HepG2 (cell line): ENCODE results near the gene FRRS1. TPM values are rescaled to one million over a fixed set of nuclear protein-coding genes. Genes with fewer than 3 reads are reported as not detected.

Experiments used
- ATAC-seq: fragments of 200-7000 bp; cut with Tn5 transposase; 3 replicates; pipeline ENCODE4 v1.9.1; 2020; ENCODE audit warnings: mild to moderate bottlenecking, moderate library complexity
- Bru-seq: library from RNA; stranded (reverse); fragments of 400-500 nt; gene quantifications from one replicate; lab custom pipeline; 2021; lab: Mats Ljungman, UMichigan
- BruChase-seq, 2 experiments: library from RNA; stranded (reverse); fragments of 400-500 nt; gene quantifications; one replicate each; lab custom pipeline; 2021; lab: Mats Ljungman, UMichigan
- BruUV-seq: library from RNA; stranded (reverse); fragments of 400-500 nt; replicated peaks from 2 replicates; lab custom pipeline; 2021; lab: Mats Ljungman, UMichigan
- CTCF ChIA-PET: fragments of 300-600 bp; formaldehyde crosslinking; extraction: SDS; loops from one replicate; lab custom pipeline; 2021; ENCODE audit warnings: low total read pairs, inconsistent platforms, low intra/inter-chr PET ratio; lab: Yijun Ruan, JAX
- POLR2A ChIA-PET: fragments of 350-600 bp; sonication (Branson Sonifier 250); formaldehyde crosslinking; loops from one replicate; lab custom pipeline; 2020; ENCODE audit warnings: antibody characterized with exemption, inconsistent platforms; lab: Yijun Ruan, JAX
- DNase-seq: peaks from one replicate; pipeline ENCODE4 v3.0.0-alpha.2; 2015; ENCODE audit warnings: low spot score
- FAIRE-seq: peaks from 3 replicates; lab custom pipeline; 2011; peaks lifted over from hg19 to GRCh38; lab: Jason Lieb, UNC
- H2AFZ ChIP-seq: one replicate; pipeline ENCODE4 v1.6.1; 2011; ENCODE audit warnings: low read length, inconsistent platforms
- H3K27ac ChIP-seq: fragments of 300-600 bp; 3 replicates; pipeline ENCODE4 v1.8.0; 2011; ENCODE audit warnings: mixed run types, mild to moderate bottlenecking, mixed read lengths, low read length, inconsistent platforms; ENCODE audit not compliant: insufficient read depth; ENCODE audit errors: extremely low read length
- H3K27me3 ChIP-seq, 2 experiments: fragments of 200-600 bp in 1 of 2; 2 replicates in 1 of 2; 3 replicates in 1 of 2; pipeline versions ENCODE4 v1.6.0 to v1.8.0; 2011; ENCODE audit warnings: low read length in 2 of 2, mild to moderate bottlenecking in 2 of 2, moderate library complexity in 2 of 2, inconsistent platforms in 1 of 2; ENCODE audit not compliant: insufficient read depth in 2 of 2, control insufficient read depth in 1 of 2
- H3K36me3 ChIP-seq, 2 experiments: fragments of 200-600 bp in 1 of 2; replicated peaks in 1 of 2; 2 replicates in 1 of 2; 3 replicates in 1 of 2; pipeline versions ENCODE4 v1.5.1 to v1.8.0; 2011; ENCODE audit warnings: low read length in 2 of 2, inconsistent platforms in 1 of 2; ENCODE audit not compliant: insufficient read depth in 2 of 2, control insufficient read depth in 1 of 2
- H3K4me1 ChIP-seq: 2 replicates; pipeline ENCODE4 v1.5.1; 2012; ENCODE audit warnings: low read length, inconsistent platforms; ENCODE audit not compliant: insufficient read depth
- H3K4me2 ChIP-seq: 2 replicates; pipeline ENCODE4 v1.6.0; 2011; ENCODE audit warnings: low read depth, low read length, inconsistent platforms
- H3K4me3 ChIP-seq, 3 experiments: fragments of 200-600 bp in 1 of 3; sonication (generic), shearing (Covaris generic) in 1 of 3; replicated peaks in 1 of 3; 2 replicates each; pipeline ENCODE4 v1.5.1; 2011 to 2016; ENCODE audit warnings: low read length in 3 of 3, inconsistent platforms in 2 of 3, low read depth in 2 of 3, mild to moderate bottlenecking in 2 of 3, control low read depth in 1 of 3, mixed read lengths in 1 of 3; ENCODE audit not compliant: insufficient read depth in 1 of 3
- H3K79me2 ChIP-seq: one replicate; pipeline ENCODE4 v1.6.1; 2011; ENCODE audit warnings: low read length, inconsistent platforms; ENCODE audit not compliant: insufficient read depth
- H3K9ac ChIP-seq: 2 replicates; pipeline ENCODE4 v1.6.0; 2011; ENCODE audit warnings: mild to moderate bottlenecking, low read depth, low read length, inconsistent platforms; ENCODE audit not compliant: insufficient read depth
- H3K9me3 ChIP-seq: 2 replicates; pipeline ENCODE4 v1.5.1; 2012; ENCODE audit warnings: mild to moderate bottlenecking, low read length
- H4K20me1 ChIP-seq: 2 replicates; pipeline ENCODE4 v1.6.0; 2011; ENCODE audit warnings: inconsistent platforms, mild to moderate bottlenecking, low read length, moderate library complexity; ENCODE audit not compliant: insufficient read depth
- ADNP ChIP-seq: sonication (generic); formaldehyde crosslinking; IDR thresholded peaks from 2 replicates; pipeline ENCODE4 v1.4.0; 2020; ENCODE audit warnings: missing genetic modification reagents
- FOXO1 ChIP-seq: sonication (generic); formaldehyde crosslinking; IDR thresholded peaks from 2 replicates; pipeline ENCODE4 v1.4.0; 2020; ENCODE audit warnings: missing genetic modification reagents
- GATAD2A ChIP-seq: IDR thresholded peaks from 2 replicates; pipeline ENCODE4 v1.6.1; 2016
- POLR2AphosphoS5 ChIP-seq: IDR thresholded peaks from 2 replicates; pipeline ENCODE4 v1.6.1; 2012; ENCODE audit warnings: low read depth, low read length
- RBFOX2 ChIP-seq: fragments of 200-400 bp; formaldehyde crosslinking; IDR thresholded peaks from 2 replicates; pipeline ENCODE4 v1.6.1; 2017; ENCODE audit warnings: low read depth, mild to moderate bottlenecking, low read length
- SP140L ChIP-seq: sonication (generic); formaldehyde crosslinking; IDR thresholded peaks from 2 replicates; pipeline ENCODE4 v1.4.0; 2020; ENCODE audit warnings: missing genetic modification reagents, borderline replicate concordance
- THAP11 ChIP-seq: IDR thresholded peaks from 2 replicates; pipeline ENCODE4 v1.6.1; 2016; ENCODE audit warnings: missing biosample characterization, missing genetic modification reagents
- ZFAT ChIP-seq: sonication (generic); formaldehyde crosslinking; conservative IDR thresholded peaks from 2 replicates; pipeline ENCODE4 v1.8.1; 2023; ENCODE audit warnings: missing genetic modification reagents, inconsistent platforms
- ZNF850 ChIP-seq: sonication (generic); formaldehyde crosslinking; conservative IDR thresholded peaks from 2 replicates; pipeline ENCODE4 v1.9.0; 2021; ENCODE audit warnings: mild to moderate bottlenecking, missing genetic modification reagents
- WGBS: methylation state at CpG from one replicate; pipeline ENCODE4 v1.1.6; 2017; ENCODE audit warnings: low lambda C conversion rate; 5-methylcytosine and 5-hydroxymethylcytosine counted together
- in situ Hi-C: cut with HindIII; loops from 2 replicates; pipeline ENCODE4 v1.10.0; 2017; ENCODE audit warnings: low pct_unique_long_range_greater_than_20kb; ENCODE audit not compliant: extremely low pct_ligation_motif_present
- intact Hi-C: fragments of 100-400 bp; cut with micrococcal nuclease; formaldehyde crosslinking; loops from one replicate; pipeline ENCODE4 v1.10.0; 2022; ENCODE audit not compliant: unreplicated experiment
- long read RNA-seq, 2 experiments: library from RNA in 1 of 2; library from polyadenylated mRNA in 1 of 2; stranded (forward) in 1 of 2; unstranded in 1 of 2; transcript quantifications; one replicate each; pipeline ENCODE4 v2.0.0, GENCODE V29; 2019 to 2022
- polyA minus RNA-seq, 3 experiments: library from RNA; depleted of rRNA, polyadenylated mRNA; stranded (reverse); fragments of >200 nt; gene quantifications; 2 replicates each; pipeline ENCODE4 v1.2.3, GENCODE V29; 2011; ENCODE audit warnings: low replicate concordance in 1 of 3
- polyA plus RNA-seq, 8 experiments: library from polyadenylated mRNA; depleted of rRNA in 3 of 8; stranded (reverse) in 7 of 8; unstranded in 1 of 8; fragments of >200 nt; fragmentation: Illumina TruSeq in 4 of 8; extraction: Trizol in 4 of 8; gene quantifications; 2 replicates each; pipeline versions ENCODE4 v1.2.1 to v1.2.3, GENCODE V29; 2011 to 2016; ENCODE audit warnings: low read depth in 4 of 8, missing spikeins in 1 of 8, mixed read lengths in 1 of 8; ENCODE audit not compliant: insufficient read depth in 1 of 8
- total RNA-seq, 5 experiments: library from RNA; depleted of rRNA; stranded (reverse); fragments of >200 nt; fragmentation: Illumina TruSeq; extraction: Trizol; gene quantifications; 2 replicates each; pipeline ENCODE4 v1.2.3, GENCODE V29; 2016; ENCODE audit warnings: low read depth in 1 of 5
- TF ChIP-seq, protein P1 (sequence below): sonication (generic); formaldehyde crosslinking; IDR thresholded peaks from 2 replicates; pipeline ENCODE4 v1.4.0; 2020; ENCODE audit warnings: missing genetic modification reagents, borderline replicate concordance
- TF ChIP-seq, protein P2 (sequence below): sonication (generic); formaldehyde crosslinking; IDR thresholded peaks from 2 replicates; pipeline ENCODE4 v1.4.0; 2020; ENCODE audit warnings: missing genetic modification reagents; ENCODE audit errors: not compliant biosample characterization
- TF ChIP-seq, protein P3 (sequence below): IDR thresholded peaks from 2 replicates; pipeline ENCODE4 v1.4.0; 2020; ENCODE audit warnings: mild to moderate bottlenecking, missing genetic modification reagents

The FRRS1 gene
- 12.0 and 23.4 TPM in 2 replicates for total RNA-seq (2016; rRNA removed; fragmentation: Illumina TruSeq; extraction: Trizol)
- total RNA-seq (2016; cell fraction: cytosol; rRNA removed; fragmentation: Illumina TruSeq; extraction: Trizol; ENCODE audit: low read depth): 3.4 and 3.9 TPM in 2 replicates
- total RNA-seq (2016; cell fraction: insoluble cytoplasmic fraction; rRNA removed; fragmentation: Illumina TruSeq; extraction: Trizol): 13.7 and 24.0 TPM in 2 replicates
- 3.8 and 5.4 TPM in 2 replicates for total RNA-seq (2016; cell fraction: membrane; rRNA removed; fragmentation: Illumina TruSeq; extraction: Trizol)
- total RNA-seq (2016; cell fraction: nucleus; rRNA removed; fragmentation: Illumina TruSeq; extraction: Trizol): 22.5 and 26.4 TPM in 2 replicates
- polyA plus RNA-seq (2011; rRNA removed): 22.6 and 23.2 TPM in 2 replicates
- 11.0 and 18.6 TPM in 2 replicates for polyA plus RNA-seq (2011; cell fraction: cytosol; rRNA removed)
- 12.6 and 15.7 TPM in 2 replicates for polyA plus RNA-seq (2011; cell fraction: nucleus; rRNA removed)
- 22.8 and 35.9 TPM in 2 replicates for polyA plus RNA-seq (2012)
- 0.40 and 0.52 TPM in 2 replicates for polyA plus RNA-seq (2016; cell fraction: cytosol; fragmentation: Illumina TruSeq; extraction: Trizol; ENCODE audit: low read depth)
- 3.2 and 3.6 TPM in 2 replicates for polyA plus RNA-seq (2016; cell fraction: insoluble cytoplasmic fraction; fragmentation: Illumina TruSeq; extraction: Trizol; ENCODE audit: low read depth)
- polyA plus RNA-seq (2016; cell fraction: membrane; fragmentation: Illumina TruSeq; extraction: Trizol; ENCODE audit: low read depth): 0.48 and 2.5 TPM in 2 replicates
- 8.7 and 11.7 TPM in 2 replicates for polyA plus RNA-seq (2016; cell fraction: nucleus; fragmentation: Illumina TruSeq; extraction: Trizol; ENCODE audit: insufficient read depth, low read depth)
- polyA minus RNA-seq (2011; rRNA and poly(A)+ RNA removed; ENCODE audit: low replicate concordance): 11.4 and 80.8 TPM in 2 replicates
- polyA minus RNA-seq (2011; cell fraction: cytosol; rRNA and poly(A)+ RNA removed): 42.1 and 48.8 TPM in 2 replicates
- 48.9 and 62.4 TPM in 2 replicates for polyA minus RNA-seq (2011; cell fraction: nucleus; rRNA and poly(A)+ RNA removed)
- Bru-seq, nascent RNA: percentile 75 among the genes with signal in this experiment
- percentile 68 among the genes with signal in this experiment for BruChase-seq, experiment 1, labeled RNA remaining after a 6-hour chase
- BruChase-seq, experiment 2, labeled RNA remaining after a 2-hour chase: percentile 67 among the genes with signal in this experiment
- long read RNA-seq, experiment 1, partial matches to known transcripts: 1 of 2 reads
- long read RNA-seq, experiment 1, other reads (novel, unspliced or antisense): 1 of 2 reads
- long read RNA-seq, experiment 2, partial matches to known transcripts: 1 of 2 reads
- long read RNA-seq, experiment 2, other reads (novel, unspliced or antisense): 1 of 2 reads

- intact Hi-C loops (no loop called here), in situ Hi-C loops (no loop called here)
- 0% methylated on average over 10 of the region's 10 CpGs for WGBS
- Histone ChIP-seq H3K4me1 (peaks cover 53% of the 10 kb centered on the region), H2AFZ (peak within 1 kb of the TSS; percentile 71), H3K9ac (peak within 1 kb of the TSS; percentile 85), H3K79me2 (peaks cover 39% of the 10 kb centered on the region), H3K36me3 (no peaks in the 10 kb centered on the region), H3K4me3 (peak within 1 kb of the TSS; percentile 70 to 79 (median 78)), H3K27ac (peak within 1 kb of the TSS; percentile 83), H3K9me3 (no peaks in the 10 kb centered on the region), H4K20me1 (no peaks in the 10 kb centered on the region), H3K27me3 (no peaks in the 10 kb centered on the region), H3K4me2 (peak within 1 kb of the TSS; percentile 74)
- ChIA-PET POLR2A (interaction anchor here (0.7 to 1.4 kb wide), 5 partner anchors 8 to 1079 kb away, joined by 3 to 7 read pairs (median 5); partner anchors contain the start of genes SASS6 and TRMT13), CTCF (no interaction called here)
- FAIRE-seq: peak; percentile 67
- peak; percentile 90 for ATAC-seq
- DNase-seq: peak; percentile 66
- no TSS peak for BruUV-seq
- peak; percentile 28; the same call in 1 of the 2 replicates for TF ChIP-seq GATAD2A
- TF ChIP-seq, protein P1, sequence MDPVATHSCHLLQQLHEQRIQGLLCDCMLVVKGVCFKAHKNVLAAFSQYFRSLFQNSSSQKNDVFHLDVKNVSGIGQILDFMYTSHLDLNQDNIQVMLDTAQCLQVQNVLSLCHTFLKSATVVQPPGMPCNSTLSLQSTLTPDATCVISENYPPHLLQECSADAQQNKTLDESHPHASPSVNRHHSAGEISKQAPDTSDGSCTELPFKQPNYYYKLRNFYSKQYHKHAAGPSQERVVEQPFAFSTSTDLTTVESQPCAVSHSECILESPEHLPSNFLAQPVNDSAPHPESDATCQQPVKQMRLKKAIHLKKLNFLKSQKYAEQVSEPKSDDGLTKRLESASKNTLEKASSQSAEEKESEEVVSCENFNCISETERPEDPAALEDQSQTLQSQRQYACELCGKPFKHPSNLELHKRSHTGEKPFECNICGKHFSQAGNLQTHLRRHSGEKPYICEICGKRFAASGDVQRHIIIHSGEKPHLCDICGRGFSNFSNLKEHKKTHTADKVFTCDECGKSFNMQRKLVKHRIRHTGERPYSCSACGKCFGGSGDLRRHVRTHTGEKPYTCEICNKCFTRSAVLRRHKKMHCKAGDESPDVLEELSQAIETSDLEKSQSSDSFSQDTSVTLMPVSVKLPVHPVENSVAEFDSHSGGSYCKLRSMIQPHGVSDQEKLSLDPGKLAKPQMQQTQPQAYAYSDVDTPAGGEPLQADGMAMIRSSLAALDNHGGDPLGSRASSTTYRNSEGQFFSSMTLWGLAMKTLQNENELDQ: no peak
- TF ChIP-seq ZFAT: no peak
- 0 out of 2 replicates have a peak, but pooled peaks have one; percentile 48 for TF ChIP-seq RBFOX2
- TF ChIP-seq SP140L (CRISPR knock-in tag): 0 out of 2 replicates have a peak, but pooled peaks have one; percentile 47
- no peak for TF ChIP-seq ZNF850 (CRISPR knock-in tag)
- TF ChIP-seq, protein P2, sequence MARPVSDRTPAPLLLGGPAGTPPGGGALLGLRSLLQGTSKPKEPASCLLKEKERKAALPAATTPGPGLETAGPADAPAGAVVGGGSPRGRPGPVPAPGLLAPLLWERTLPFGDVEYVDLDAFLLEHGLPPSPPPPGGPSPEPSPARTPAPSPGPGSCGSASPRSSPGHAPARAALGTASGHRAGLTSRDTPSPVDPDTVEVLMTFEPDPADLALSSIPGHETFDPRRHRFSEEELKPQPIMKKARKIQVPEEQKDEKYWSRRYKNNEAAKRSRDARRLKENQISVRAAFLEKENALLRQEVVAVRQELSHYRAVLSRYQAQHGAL (CRISPR knock-in tag): no peak
- TF ChIP-seq, protein P3, sequence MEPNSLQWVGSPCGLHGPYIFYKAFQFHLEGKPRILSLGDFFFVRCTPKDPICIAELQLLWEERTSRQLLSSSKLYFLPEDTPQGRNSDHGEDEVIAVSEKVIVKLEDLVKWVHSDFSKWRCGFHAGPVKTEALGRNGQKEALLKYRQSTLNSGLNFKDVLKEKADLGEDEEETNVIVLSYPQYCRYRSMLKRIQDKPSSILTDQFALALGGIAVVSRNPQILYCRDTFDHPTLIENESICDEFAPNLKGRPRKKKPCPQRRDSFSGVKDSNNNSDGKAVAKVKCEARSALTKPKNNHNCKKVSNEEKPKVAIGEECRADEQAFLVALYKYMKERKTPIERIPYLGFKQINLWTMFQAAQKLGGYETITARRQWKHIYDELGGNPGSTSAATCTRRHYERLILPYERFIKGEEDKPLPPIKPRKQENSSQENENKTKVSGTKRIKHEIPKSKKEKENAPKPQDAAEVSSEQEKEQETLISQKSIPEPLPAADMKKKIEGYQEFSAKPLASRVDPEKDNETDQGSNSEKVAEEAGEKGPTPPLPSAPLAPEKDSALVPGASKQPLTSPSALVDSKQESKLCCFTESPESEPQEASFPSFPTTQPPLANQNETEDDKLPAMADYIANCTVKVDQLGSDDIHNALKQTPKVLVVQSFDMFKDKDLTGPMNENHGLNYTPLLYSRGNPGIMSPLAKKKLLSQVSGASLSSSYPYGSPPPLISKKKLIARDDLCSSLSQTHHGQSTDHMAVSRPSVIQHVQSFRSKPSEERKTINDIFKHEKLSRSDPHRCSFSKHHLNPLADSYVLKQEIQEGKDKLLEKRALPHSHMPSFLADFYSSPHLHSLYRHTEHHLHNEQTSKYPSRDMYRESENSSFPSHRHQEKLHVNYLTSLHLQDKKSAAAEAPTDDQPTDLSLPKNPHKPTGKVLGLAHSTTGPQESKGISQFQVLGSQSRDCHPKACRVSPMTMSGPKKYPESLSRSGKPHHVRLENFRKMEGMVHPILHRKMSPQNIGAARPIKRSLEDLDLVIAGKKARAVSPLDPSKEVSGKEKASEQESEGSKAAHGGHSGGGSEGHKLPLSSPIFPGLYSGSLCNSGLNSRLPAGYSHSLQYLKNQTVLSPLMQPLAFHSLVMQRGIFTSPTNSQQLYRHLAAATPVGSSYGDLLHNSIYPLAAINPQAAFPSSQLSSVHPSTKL: peak; percentile 55
- TF ChIP-seq FOXO1 (CRISPR knock-in tag): 0 out of 2 replicates have a peak, but pooled peaks have one; percentile 20
- no peak for TF ChIP-seq ADNP (CRISPR knock-in tag)
- TF ChIP-seq THAP11 (CRISPR knock-in tag): peak; percentile 50; the same call in 1 of the 2 replicates
- TF ChIP-seq POLR2AphosphoS5: peak; percentile 76
These were observed at the start of gene FRRS1 for GRCh38 chr1:99766378-99766800. TSS of gene FRRS1 (minus strand) at chr1:99766635. CDS start at chr1:99748768, 17,867 bp downstream.
